IPS-20b (cell line): ENCODE results near the gene PIP5K1C.
"Not testable (repeated sequence)": the region's sequence is repeated elsewhere in the genome, so short reads cannot be mapped to it uniquely, and the experiment has no call there.

Experiments used
- H3K27ac ChIP-seq: one replicate; pipeline ENCODE4 v1.5.1; 2013; ENCODE audit warnings: low read length
- H3K27me3 ChIP-seq: 2 replicates; pipeline ENCODE4 v1.6.1; 2013; ENCODE audit warnings: mild to moderate bottlenecking, low read length, inconsistent platforms; ENCODE audit not compliant: insufficient read depth
- H3K36me3 ChIP-seq: 2 replicates; pipeline ENCODE4 v1.6.1; 2013; ENCODE audit warnings: low read depth, mild to moderate bottlenecking, inconsistent platforms, low read length, moderate library complexity; ENCODE audit not compliant: insufficient read depth
- H3K4me1 ChIP-seq: 2 replicates; pipeline ENCODE4 v1.6.1; 2013; ENCODE audit warnings: mild to moderate bottlenecking, control low read depth, inconsistent platforms, low read length, moderate library complexity; ENCODE audit not compliant: insufficient read depth
- H3K4me3 ChIP-seq: 2 replicates; pipeline ENCODE4 v1.5.1; 2013; ENCODE audit warnings: mild to moderate bottlenecking, low read length, inconsistent platforms
- H3K9ac ChIP-seq: 2 replicates; pipeline ENCODE4 v1.6.1; 2013; ENCODE audit warnings: low read depth, mild to moderate bottlenecking, inconsistent platforms, low read length, moderate library complexity
- H3K9me3 ChIP-seq: 2 replicates; pipeline ENCODE4 v1.6.1; 2013; ENCODE audit warnings: mild to moderate bottlenecking, low read depth, low read length, inconsistent platforms; ENCODE audit not compliant: insufficient read depth

The PIP5K1C gene

DNA sequence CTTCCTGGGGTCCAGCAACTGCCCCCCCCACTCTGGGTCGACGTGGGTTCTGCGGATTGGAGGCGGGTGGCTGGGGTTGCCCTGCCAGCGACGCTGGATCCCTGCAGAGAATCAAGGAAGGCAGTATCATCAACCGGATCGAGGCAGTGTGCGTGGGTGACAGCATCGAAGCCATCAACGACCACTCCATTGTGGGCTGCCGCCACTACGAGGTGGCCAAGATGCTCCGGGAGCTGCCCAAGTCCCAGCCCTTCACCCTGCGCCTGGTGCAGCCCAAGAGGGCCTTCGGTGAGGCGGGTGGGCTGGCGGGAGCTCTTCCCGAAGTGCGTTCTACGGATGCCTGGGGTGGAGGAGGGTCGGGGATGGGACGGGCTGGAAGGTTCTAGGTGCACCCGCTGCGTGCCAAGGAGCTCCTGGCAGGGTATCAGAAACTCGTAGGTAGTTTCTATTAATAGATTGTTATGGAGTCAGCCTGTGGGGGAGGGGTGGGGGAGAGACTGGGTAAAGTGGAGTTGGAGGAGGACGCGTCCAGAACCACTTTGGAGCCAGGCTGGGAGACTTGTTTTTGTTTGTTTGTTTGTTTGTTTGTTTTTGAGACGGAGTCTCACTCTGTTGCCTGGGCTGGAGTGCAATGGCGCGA is 113.4 kb downstream of the PIP5K1C start:
- H3K9ac ChIP-seq = no peak overlapping the region
- H3K4me3 ChIP-seq = no peak overlapping the region
- peaks cover 17% of the 10 kb centered on the region; the same call in 1 of the 2 replicates for H3K9me3 ChIP-seq
- H3K36me3 ChIP-seq = no peaks in the 10 kb centered on the region
- H3K27me3 ChIP-seq = peaks cover 50% of the 10 kb centered on the region
- H3K4me1 ChIP-seq = no peaks in the 10 kb centered on the region
- no peak overlapping the region for H3K27ac ChIP-seq

DNA sequence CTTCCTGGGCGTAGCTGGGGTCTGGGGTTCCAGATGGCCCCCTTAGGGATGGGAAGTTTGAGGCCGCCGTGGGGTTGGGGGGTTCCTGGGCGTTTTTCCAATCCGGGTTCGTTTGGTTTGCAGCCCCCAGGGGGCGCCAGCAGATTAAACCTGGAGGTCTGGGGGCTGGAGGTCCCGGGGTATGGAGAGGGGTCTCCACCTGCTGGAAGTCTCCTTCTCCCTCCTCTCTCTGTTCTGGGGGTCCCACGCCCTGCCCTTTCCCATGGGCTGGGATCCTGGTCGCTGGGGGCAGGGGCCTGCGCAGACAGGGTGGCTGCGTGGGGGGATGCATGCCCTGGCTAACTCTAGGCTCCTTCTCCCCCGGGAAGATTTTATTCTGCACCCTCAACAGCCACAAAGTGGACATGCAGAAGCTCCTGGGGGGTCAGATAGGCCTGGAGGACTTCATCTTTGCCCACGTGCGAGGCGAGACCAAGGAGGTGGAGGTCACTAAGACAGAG is 114.1 kb downstream of the PIP5K1C start:
- Histone ChIP-seq H3K9me3 (peaks cover 10% of the 10 kb centered on the region; the same call in 1 of the 2 replicates), H3K4me3 (peak overlapping the region; percentile 55; the same call in 1 of the 2 replicates), H3K9ac (no peak overlapping the region), H3K27ac (no peak overlapping the region), H3K4me1 (no peaks in the 10 kb centered on the region), H3K27me3 (peaks cover 44% of the 10 kb centered on the region), H3K36me3 (no peaks in the 10 kb centered on the region)

DNA sequence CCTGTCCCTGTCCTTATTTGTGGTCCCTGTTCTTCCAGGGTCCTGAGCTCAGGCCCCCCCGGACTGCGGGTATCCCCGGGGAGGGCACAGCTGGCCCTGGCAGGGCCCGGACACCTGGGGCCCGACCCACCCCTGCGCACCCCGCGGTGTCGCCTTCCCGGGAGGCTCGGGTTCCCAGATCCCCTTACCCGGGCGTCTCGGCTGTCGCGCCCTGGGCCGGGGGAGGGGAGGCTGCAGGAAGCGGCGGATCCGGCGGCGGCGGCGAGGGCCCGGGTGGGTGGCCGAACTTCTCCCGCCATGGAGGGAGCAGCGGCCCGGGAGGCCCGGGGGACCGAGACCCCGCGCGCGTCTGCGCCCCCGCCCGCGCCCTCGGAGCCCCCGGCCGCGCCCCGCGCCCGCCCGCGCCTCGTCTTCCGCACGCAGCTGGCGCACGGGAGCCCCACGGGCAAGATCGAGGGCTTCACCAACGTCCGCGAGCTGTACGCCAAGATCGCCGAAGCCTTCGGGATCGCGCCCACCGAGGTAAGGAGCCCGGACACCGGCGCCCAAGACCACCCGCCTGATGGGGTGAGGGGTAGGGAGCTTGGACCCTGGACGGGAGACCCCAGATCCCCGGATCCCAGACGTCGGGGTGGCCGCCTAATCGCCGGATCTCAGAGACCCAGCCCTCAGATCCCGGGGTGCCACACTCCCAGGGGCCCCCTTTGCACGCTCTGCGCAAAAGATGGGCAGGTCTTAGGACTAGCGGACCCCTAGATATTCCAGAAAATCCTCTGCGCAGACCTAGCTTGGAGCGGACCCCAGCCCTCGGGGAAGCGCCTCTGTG is 114.8 kb downstream of the PIP5K1C start, which contains the start of gene GIPC3:
Gene GIPC3 (plus strand): TSS at position 178 of the 826 bp plus-strand sequence. CDS start 120 bp downstream, at position 298.
- peak within 1 kb of the TSS; percentile 55 for H3K4me3 ChIP-seq
- H3K36me3 ChIP-seq = no peaks in the 10 kb centered on the region
- no peaks in the 10 kb centered on the region for H3K4me1 ChIP-seq
- H3K27ac ChIP-seq = no peak within 1 kb of the TSS
- peaks cover 44% of the 10 kb centered on the region for H3K27me3 ChIP-seq
- H3K9ac ChIP-seq = no peak within 1 kb of the TSS
- H3K9me3 ChIP-seq = peaks cover 4% of the 10 kb centered on the region; the same call in 1 of the 2 replicates

DNA sequence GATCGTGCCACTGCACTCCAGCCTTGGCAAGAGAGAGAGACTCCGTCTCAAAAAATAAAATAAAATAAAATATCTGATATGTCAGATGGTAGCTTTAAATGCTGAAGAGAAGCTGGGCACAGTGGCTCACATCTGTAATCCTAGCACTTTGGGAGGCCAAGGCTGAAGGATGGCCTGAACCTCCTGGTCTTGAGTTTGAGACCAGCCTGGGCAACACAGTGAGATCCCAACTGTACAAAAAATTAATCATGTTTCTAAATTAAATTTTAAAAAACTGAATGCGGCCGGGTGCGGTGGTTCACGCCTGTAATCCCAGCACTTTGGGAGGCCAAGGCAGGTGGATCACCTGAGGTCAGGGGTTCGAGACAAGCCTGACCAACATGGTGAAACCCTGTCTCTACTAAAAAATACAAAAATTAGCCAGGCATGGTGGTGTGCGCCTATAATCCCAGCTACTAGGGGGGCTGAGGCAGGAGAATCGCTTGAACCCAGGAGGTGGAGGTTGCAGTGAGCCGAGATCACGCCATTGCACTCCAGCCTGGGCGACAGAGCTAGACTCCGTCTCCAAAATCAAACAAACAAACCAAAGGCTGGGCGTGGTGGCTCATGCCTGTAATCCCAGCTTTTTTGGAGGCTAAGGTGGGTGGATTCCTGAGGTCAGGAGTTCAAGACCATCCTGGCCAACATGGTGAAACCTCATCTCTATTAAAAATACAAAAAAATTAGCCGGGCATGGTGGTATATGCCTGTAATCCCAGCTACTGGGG is 116.0 kb downstream of the PIP5K1C start:
- not testable (repeated sequence) for H3K9ac ChIP-seq

DNA sequence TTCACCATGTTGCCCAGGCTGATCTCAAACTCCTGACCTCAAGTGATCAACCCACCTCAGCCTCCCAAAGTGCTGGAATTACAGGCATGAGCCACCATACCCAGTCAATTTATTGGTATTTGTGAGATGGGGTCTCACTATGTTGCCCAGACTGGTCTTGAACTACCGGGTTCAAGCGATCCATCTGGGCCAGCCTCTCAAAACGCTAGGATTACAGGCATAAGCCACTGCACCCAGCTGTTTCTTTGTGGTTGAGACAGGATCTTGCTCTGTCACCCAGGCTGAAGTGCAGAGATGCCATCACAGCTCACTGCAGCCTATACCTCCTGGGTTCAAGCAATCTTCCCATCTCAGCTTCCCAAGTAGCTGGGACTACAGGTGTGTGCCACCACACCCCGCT is 118.5 kb downstream of the PIP5K1C start:
- not testable (repeated sequence) for H3K9me3 ChIP-seq, H3K36me3 ChIP-seq, H3K9ac ChIP-seq, H3K4me3 ChIP-seq, H3K4me1 ChIP-seq, H3K27ac ChIP-seq
- peaks cover 37% of the 10 kb centered on the region for H3K27me3 ChIP-seq

More for the DNA sequence above, 116.0 kb downstream of the PIP5K1C start:
- H3K9me3 ChIP-seq, H3K4me1 ChIP-seq, H3K4me3 ChIP-seq, H3K36me3 ChIP-seq, H3K27ac ChIP-seq: not testable (repeated sequence)
- H3K27me3 ChIP-seq = peaks cover 44% of the 10 kb centered on the region
